Activated T-helper 2 cell treated with anti-CD3 and anti-CD28 coated beads, Interferon-gamma antibody, Interleukin-2, Interleukin-4, amounts not matched to agents 10 μg/mL and 5 μg/mL and 100 μg/mL, durations not matched to agents 14 hours and 24 hours and 36 hours (primary cell): Measurements from ENCODE around the gene ATPAF2. TPM values are rescaled to one million over a fixed set of nuclear protein-coding genes. Genes with fewer than 3 reads are reported as not detected.
"Not testable (repeated sequence)": the region's sequence is repeated elsewhere in the genome, so short reads cannot be mapped to it uniquely, and the experiment has no call there.

Experiments
- DNase-seq: peaks from one replicate; pipeline ENCODE4 v3.0.0; 2021; ENCODE audit warnings: low spot score
- H3K27ac Mint-ChIP-seq: one replicate; pipeline ENCODE4 v1.8.0; 2021; ENCODE audit warnings: mixed read lengths
- H3K27me3 Mint-ChIP-seq: one replicate; pipeline ENCODE4 v1.8.0; 2021; ENCODE audit warnings: low read depth, mixed read lengths
- H3K36me3 Mint-ChIP-seq: one replicate; pipeline ENCODE4 v1.8.0; 2021; ENCODE audit warnings: low read depth, mixed read lengths
- H3K4me1 Mint-ChIP-seq: one replicate; pipeline ENCODE4 v1.8.0; 2021; ENCODE audit warnings: low read depth, mixed read lengths
- H3K4me3 Mint-ChIP-seq: one replicate; pipeline ENCODE4 v1.8.0; 2021; ENCODE audit warnings: low read depth, mild to moderate bottlenecking, moderate library complexity, mixed read lengths
- H3K9me3 Mint-ChIP-seq: one replicate; pipeline ENCODE4 v1.8.0; 2021; ENCODE audit warnings: mixed read lengths
- intact Hi-C: fragments of 100-400 bp; cut with micrococcal nuclease; formaldehyde crosslinking; loops from one replicate; pipeline ENCODE4 v1.15.1; 2023
- total RNA-seq: library from RNA; stranded (reverse); gene quantifications from 2 replicates; pipeline ENCODE4 v1.2.3, GENCODE V29; 2022

Gene ATPAF2
- total RNA-seq, 1 donor from 2014 or later = 31.3 TPM

- Mint-ChIP-seq H3K27me3 (no peaks in the 10 kb centered on the region), H3K36me3 (no peaks in the 10 kb centered on the region), H3K4me1 (no peaks in the 10 kb centered on the region), H3K4me3 (no peak overlapping the region), H3K9me3 (no peaks in the 10 kb centered on the region), H3K27ac (no peak overlapping the region)
- DNase-seq = no peak
- intact Hi-C loops = no loop called here
Measured at GRCh38 chr17:17999364-18000029, 39.5 kb downstream of the ATPAF2 start.

GRCh38 chr17:17998934-17999333 is 40.0 kb downstream of the ATPAF2 start:
- no peak overlapping the region for H3K4me3 Mint-ChIP-seq
- no peak for DNase-seq
- H3K4me1 Mint-ChIP-seq = no peaks in the 10 kb centered on the region
- H3K36me3 Mint-ChIP-seq = no peaks in the 10 kb centered on the region
- intact Hi-C loops = no loop called here
- no peaks in the 10 kb centered on the region for H3K27me3 Mint-ChIP-seq
- H3K27ac Mint-ChIP-seq = no peak overlapping the region
- no peaks in the 10 kb centered on the region for H3K9me3 Mint-ChIP-seq

- H3K27ac Mint-ChIP-seq, H3K9me3 Mint-ChIP-seq, H3K27me3 Mint-ChIP-seq, H3K36me3 Mint-ChIP-seq, H3K4me1 Mint-ChIP-seq, DNase-seq, H3K4me3 Mint-ChIP-seq, intact Hi-C loops: not testable (repeated sequence)
Measured at GRCh38 chr17:17995887-17996286, 43.1 kb downstream of the ATPAF2 start.

- DNase-seq = no peak
- intact Hi-C loops = no loop called here
- no peaks in the 10 kb centered on the region for H3K4me1 Mint-ChIP-seq
- H3K27me3 Mint-ChIP-seq = no peaks in the 10 kb centered on the region
- H3K27ac Mint-ChIP-seq = no peak overlapping the region
- H3K9me3 Mint-ChIP-seq = no peaks in the 10 kb centered on the region
- H3K36me3 Mint-ChIP-seq = no peaks in the 10 kb centered on the region
- no peak overlapping the region for H3K4me3 Mint-ChIP-seq
Measured at GRCh38 chr17:17994271-17995069, 44.5 kb downstream of the ATPAF2 start.

GRCh38 chr17:17993852-17994251 is 45.1 kb downstream of the ATPAF2 start:
- Mint-ChIP-seq H3K4me3 (no peak overlapping the region), H3K27me3 (no peaks in the 10 kb centered on the region), H3K4me1 (no peaks in the 10 kb centered on the region), H3K9me3 (no peaks in the 10 kb centered on the region), H3K36me3 (no peaks in the 10 kb centered on the region), H3K27ac (no peak overlapping the region)
- intact Hi-C loops = no loop called here
- DNase-seq = no peak

- Mint-ChIP-seq H3K4me3 (no peak overlapping the region), H3K4me1 (no peaks in the 10 kb centered on the region), H3K36me3 (no peaks in the 10 kb centered on the region), H3K27me3 (no peaks in the 10 kb centered on the region), H3K9me3 (no peaks in the 10 kb centered on the region), H3K27ac (no peak overlapping the region)
- intact Hi-C loops = no loop called here
- DNase-seq = no peak
Measured at GRCh38 chr17:17993366-17993765, 45.6 kb downstream of the ATPAF2 start.

GRCh38 chr17:17990282-17990681 is 48.7 kb downstream of the ATPAF2 start:
- Mint-ChIP-seq H3K4me1 (no peaks in the 10 kb centered on the region), H3K4me3 (no peak overlapping the region), H3K27ac (no peak overlapping the region), H3K9me3 (no peaks in the 10 kb centered on the region), H3K27me3 (no peaks in the 10 kb centered on the region), H3K36me3 (no peaks in the 10 kb centered on the region)
- DNase-seq = no peak
- intact Hi-C loops = no loop called here

GRCh38 chr17:17989618-17990017 is 49.4 kb downstream of the ATPAF2 start:
- Mint-ChIP-seq H3K4me3 (no peak overlapping the region), H3K27ac (no peak overlapping the region), H3K27me3 (no peaks in the 10 kb centered on the region), H3K9me3 (no peaks in the 10 kb centered on the region), H3K4me1 (no peaks in the 10 kb centered on the region), H3K36me3 (no peaks in the 10 kb centered on the region)
- DNase-seq = no peak
- intact Hi-C loops = no loop called here

GRCh38 chr17:17989081-17989480 is 49.9 kb downstream of the ATPAF2 start:
- no peaks in the 10 kb centered on the region for H3K4me1 Mint-ChIP-seq
- no peaks in the 10 kb centered on the region for H3K9me3 Mint-ChIP-seq
- no peaks in the 10 kb centered on the region for H3K27me3 Mint-ChIP-seq
- no peaks in the 10 kb centered on the region for H3K36me3 Mint-ChIP-seq
- no peak overlapping the region for H3K27ac Mint-ChIP-seq
- no peak for DNase-seq
- H3K4me3 Mint-ChIP-seq = no peak overlapping the region
- intact Hi-C loops = no loop called here

GRCh38 chr17:17988427-17988945 is 50.5 kb downstream of the ATPAF2 start:
- H3K36me3 Mint-ChIP-seq = no peaks in the 10 kb centered on the region
- DNase-seq = no peak
- no peak overlapping the region for H3K4me3 Mint-ChIP-seq
- no peaks in the 10 kb centered on the region for H3K4me1 Mint-ChIP-seq
- no peaks in the 10 kb centered on the region for H3K27me3 Mint-ChIP-seq
- intact Hi-C loops = no loop called here
- no peak overlapping the region for H3K27ac Mint-ChIP-seq
- H3K9me3 Mint-ChIP-seq = no peaks in the 10 kb centered on the region

GRCh38 chr17:17987901-17988300 is 51.1 kb downstream of the ATPAF2 start:
- no peak overlapping the region for H3K4me3 Mint-ChIP-seq
- no peaks in the 10 kb centered on the region for H3K27me3 Mint-ChIP-seq
- intact Hi-C loops = no loop called here
- no peak overlapping the region for H3K27ac Mint-ChIP-seq
- H3K9me3 Mint-ChIP-seq = no peaks in the 10 kb centered on the region
- DNase-seq = no peak
- H3K4me1 Mint-ChIP-seq = no peaks in the 10 kb centered on the region
- no peaks in the 10 kb centered on the region for H3K36me3 Mint-ChIP-seq

GRCh38 chr17:17987187-17987896 is 51.6 kb downstream of the ATPAF2 start:
- intact Hi-C loops = no loop called here
- Mint-ChIP-seq H3K27ac (no peak overlapping the region), H3K27me3 (no peaks in the 10 kb centered on the region), H3K4me1 (no peaks in the 10 kb centered on the region), H3K36me3 (no peaks in the 10 kb centered on the region), H3K9me3 (no peaks in the 10 kb centered on the region), H3K4me3 (no peak overlapping the region)
- DNase-seq = no peak

GRCh38 chr17:17985555-17985954 is 53.4 kb downstream of the ATPAF2 start:
- Mint-ChIP-seq H3K9me3 (no peaks in the 10 kb centered on the region), H3K36me3 (no peaks in the 10 kb centered on the region), H3K27ac (no peak overlapping the region), H3K4me1 (no peaks in the 10 kb centered on the region), H3K27me3 (no peaks in the 10 kb centered on the region), H3K4me3 (no peak overlapping the region)
- no peak for DNase-seq
- intact Hi-C loops = no loop called here
